ENCODE measurements around the gene CMC4.

DNA sequence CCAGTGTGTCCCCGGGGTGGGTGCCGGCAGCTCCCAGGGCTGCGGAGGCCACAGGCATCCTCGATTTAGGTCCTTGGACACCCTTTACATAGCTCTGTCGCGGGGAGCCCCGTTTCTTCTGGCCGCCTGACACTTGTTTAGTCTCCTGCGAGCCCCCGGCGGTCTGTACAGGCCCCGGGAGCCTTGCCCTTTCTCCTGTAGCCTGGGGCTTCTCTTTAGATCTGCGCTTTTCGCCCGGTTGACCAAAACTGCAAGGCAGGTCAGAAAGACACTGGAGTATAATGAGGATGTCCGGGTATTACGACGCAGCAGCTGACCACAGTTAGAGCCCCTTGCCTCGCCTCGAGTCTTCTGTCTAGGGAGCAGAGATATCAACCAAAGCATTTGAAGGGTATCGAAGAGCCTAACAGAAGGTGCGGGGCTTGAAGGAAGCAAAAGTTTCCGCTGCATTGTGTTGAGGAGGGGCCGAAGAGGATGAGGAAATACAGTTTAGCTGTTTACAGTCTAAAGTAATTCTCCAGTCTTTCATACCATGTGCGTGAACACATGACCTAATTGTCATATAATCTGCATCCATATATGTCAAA, 851 bp upstream of the CMC4 start:
- TF ChIP-seq, protein P1, sequence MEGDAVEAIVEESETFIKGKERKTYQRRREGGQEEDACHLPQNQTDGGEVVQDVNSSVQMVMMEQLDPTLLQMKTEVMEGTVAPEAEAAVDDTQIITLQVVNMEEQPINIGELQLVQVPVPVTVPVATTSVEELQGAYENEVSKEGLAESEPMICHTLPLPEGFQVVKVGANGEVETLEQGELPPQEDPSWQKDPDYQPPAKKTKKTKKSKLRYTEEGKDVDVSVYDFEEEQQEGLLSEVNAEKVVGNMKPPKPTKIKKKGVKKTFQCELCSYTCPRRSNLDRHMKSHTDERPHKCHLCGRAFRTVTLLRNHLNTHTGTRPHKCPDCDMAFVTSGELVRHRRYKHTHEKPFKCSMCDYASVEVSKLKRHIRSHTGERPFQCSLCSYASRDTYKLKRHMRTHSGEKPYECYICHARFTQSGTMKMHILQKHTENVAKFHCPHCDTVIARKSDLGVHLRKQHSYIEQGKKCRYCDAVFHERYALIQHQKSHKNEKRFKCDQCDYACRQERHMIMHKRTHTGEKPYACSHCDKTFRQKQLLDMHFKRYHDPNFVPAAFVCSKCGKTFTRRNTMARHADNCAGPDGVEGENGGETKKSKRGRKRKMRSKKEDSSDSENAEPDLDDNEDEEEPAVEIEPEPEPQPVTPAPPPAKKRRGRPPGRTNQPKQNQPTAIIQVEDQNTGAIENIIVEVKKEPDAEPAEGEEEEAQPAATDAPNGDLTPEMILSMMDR (IDR thresholded peaks at IDR 0.05), result no peak
- no peak for TF ChIP-seq POLR2AphosphoS5 (IDR thresholded peaks at IDR 0.05; ENCODE audit: low read depth, low read length)
- TF ChIP-seq, protein P2, sequence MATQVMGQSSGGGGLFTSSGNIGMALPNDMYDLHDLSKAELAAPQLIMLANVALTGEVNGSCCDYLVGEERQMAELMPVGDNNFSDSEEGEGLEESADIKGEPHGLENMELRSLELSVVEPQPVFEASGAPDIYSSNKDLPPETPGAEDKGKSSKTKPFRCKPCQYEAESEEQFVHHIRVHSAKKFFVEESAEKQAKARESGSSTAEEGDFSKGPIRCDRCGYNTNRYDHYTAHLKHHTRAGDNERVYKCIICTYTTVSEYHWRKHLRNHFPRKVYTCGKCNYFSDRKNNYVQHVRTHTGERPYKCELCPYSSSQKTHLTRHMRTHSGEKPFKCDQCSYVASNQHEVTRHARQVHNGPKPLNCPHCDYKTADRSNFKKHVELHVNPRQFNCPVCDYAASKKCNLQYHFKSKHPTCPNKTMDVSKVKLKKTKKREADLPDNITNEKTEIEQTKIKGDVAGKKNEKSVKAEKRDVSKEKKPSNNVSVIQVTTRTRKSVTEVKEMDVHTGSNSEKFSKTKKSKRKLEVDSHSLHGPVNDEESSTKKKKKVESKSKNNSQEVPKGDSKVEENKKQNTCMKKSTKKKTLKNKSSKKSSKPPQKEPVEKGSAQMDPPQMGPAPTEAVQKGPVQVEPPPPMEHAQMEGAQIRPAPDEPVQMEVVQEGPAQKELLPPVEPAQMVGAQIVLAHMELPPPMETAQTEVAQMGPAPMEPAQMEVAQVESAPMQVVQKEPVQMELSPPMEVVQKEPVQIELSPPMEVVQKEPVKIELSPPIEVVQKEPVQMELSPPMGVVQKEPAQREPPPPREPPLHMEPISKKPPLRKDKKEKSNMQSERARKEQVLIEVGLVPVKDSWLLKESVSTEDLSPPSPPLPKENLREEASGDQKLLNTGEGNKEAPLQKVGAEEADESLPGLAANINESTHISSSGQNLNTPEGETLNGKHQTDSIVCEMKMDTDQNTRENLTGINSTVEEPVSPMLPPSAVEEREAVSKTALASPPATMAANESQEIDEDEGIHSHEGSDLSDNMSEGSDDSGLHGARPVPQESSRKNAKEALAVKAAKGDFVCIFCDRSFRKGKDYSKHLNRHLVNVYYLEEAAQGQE (IDR thresholded peaks at IDR 0.05; ENCODE audit: insufficient read depth in 1 of 2, low read depth in 2 of 2, low read length in 1 of 2), result no peak

Measured in Panc1 (cell line).